HEK293 (cell line): ENCODE measurements around the gene INPP5F.

Experiments
- KLF1 ChIP-seq: fragments of 450-650 bp; formaldehyde crosslinking; IDR thresholded peaks from 2 replicates; pipeline ENCODE4 v1.5.1; 2016; ENCODE audit warnings: missing biosample characterization, missing genetic modification characterization
- KLF9 ChIP-seq: fragments of 450-650 bp; formaldehyde crosslinking; IDR thresholded peaks from 2 replicates; pipeline ENCODE4 v1.5.1; 2016; ENCODE audit warnings: missing biosample characterization, missing genetic modification characterization, low read depth
- PATZ1 ChIP-seq: fragments of 450-650 bp; formaldehyde crosslinking; IDR thresholded peaks from 2 replicates; pipeline ENCODE4 v1.5.1; 2016; ENCODE audit warnings: missing biosample characterization, missing genetic modification characterization
- ZBTB8A ChIP-seq: fragments of 450-650 bp; formaldehyde crosslinking; IDR thresholded peaks from 2 replicates; pipeline ENCODE4 v1.5.1; 2016; ENCODE audit warnings: missing biosample characterization, missing genetic modification characterization
- ZFHX2 ChIP-seq: fragments of 450-650 bp; formaldehyde crosslinking; conservative IDR thresholded peaks from 2 replicates; pipeline ENCODE4 v1.5.1; 2016; ENCODE audit warnings: missing biosample characterization, missing genetic modification characterization
- ZNF157 ChIP-seq: fragments of 450-650 bp; formaldehyde crosslinking; IDR thresholded peaks from 2 replicates; pipeline ENCODE4 v1.5.1; 2016; ENCODE audit warnings: missing biosample characterization, missing genetic modification characterization
- ZNF19 ChIP-seq: fragments of 450-650 bp; formaldehyde crosslinking; IDR thresholded peaks from 2 replicates; pipeline ENCODE4; 2016; ENCODE audit warnings: missing biosample characterization, missing genetic modification characterization, low read depth
- ZNF211 ChIP-seq: fragments of 450-650 bp; formaldehyde crosslinking; IDR thresholded peaks from 2 replicates; pipeline ENCODE4 v1.5.1; 2016; ENCODE audit warnings: low read depth, missing biosample characterization, missing genetic modification characterization
- ZNF239 ChIP-seq: fragments of 450-650 bp; formaldehyde crosslinking; IDR thresholded peaks from 2 replicates; pipeline ENCODE4 v1.5.1; 2016; ENCODE audit warnings: missing biosample characterization, missing genetic modification characterization
- ZNF341 ChIP-seq: fragments of 450-650 bp; formaldehyde crosslinking; IDR thresholded peaks from 2 replicates; pipeline ENCODE4; 2016; ENCODE audit warnings: low read depth, missing biosample characterization, missing genetic modification characterization
- ZNF433 ChIP-seq: fragments of 450-650 bp; formaldehyde crosslinking; IDR thresholded peaks from 2 replicates; pipeline ENCODE4 v1.5.1; 2016; ENCODE audit warnings: missing biosample characterization, missing genetic modification characterization, low read depth
- ZNF560 ChIP-seq: fragments of 450-650 bp; formaldehyde crosslinking; IDR thresholded peaks from 2 replicates; pipeline ENCODE4 v1.5.1; 2017; ENCODE audit warnings: missing biosample characterization, missing genetic modification characterization, borderline replicate concordance
- ZNF561 ChIP-seq: fragments of 450-650 bp; IDR thresholded peaks from 2 replicates; pipeline ENCODE4 v1.5.1; 2018; ENCODE audit warnings: missing biosample characterization, missing genetic modification characterization, borderline replicate concordance
- ZNF596 ChIP-seq: fragments of 450-650 bp; IDR thresholded peaks from 2 replicates; pipeline ENCODE4 v1.5.0; 2018; ENCODE audit warnings: missing biosample characterization, mild to moderate bottlenecking, missing genetic modification characterization, moderate library complexity
- ZNF624 ChIP-seq: fragments of 450-650 bp; formaldehyde crosslinking; IDR thresholded peaks from 2 replicates; pipeline ENCODE4 v1.5.1; 2017; ENCODE audit warnings: missing biosample characterization, missing genetic modification characterization
- ZNF76 ChIP-seq: fragments of 450-650 bp; formaldehyde crosslinking; IDR thresholded peaks from 2 replicates; pipeline ENCODE4; 2016; ENCODE audit warnings: low read depth, missing biosample characterization, missing genetic modification characterization, borderline replicate concordance
- ZNF792 ChIP-seq: fragments of 450-650 bp; formaldehyde crosslinking; IDR thresholded peaks from 2 replicates; pipeline ENCODE4 v1.5.1; 2016; ENCODE audit warnings: missing biosample characterization, missing genetic modification characterization
- ZNF843 ChIP-seq: fragments of 450-650 bp; formaldehyde crosslinking; IDR thresholded peaks from 2 replicates; pipeline ENCODE4 v1.5.1; 2016; ENCODE audit warnings: missing biosample characterization, missing genetic modification characterization
- ZSCAN30 ChIP-seq: fragments of 450-650 bp; IDR thresholded peaks from 2 replicates; pipeline ENCODE4 v1.5.1; 2018; ENCODE audit warnings: missing biosample characterization, mild to moderate bottlenecking, missing genetic modification characterization, moderate library complexity
- ZXDB ChIP-seq: fragments of 450-650 bp; formaldehyde crosslinking; IDR thresholded peaks from 2 replicates; pipeline ENCODE4 v1.5.1; 2016; ENCODE audit warnings: missing biosample characterization, missing genetic modification characterization
- TF ChIP-seq, protein P1 (sequence below): fragments of 450-650 bp; formaldehyde crosslinking; IDR thresholded peaks from 2 replicates; pipeline ENCODE4 v1.5.1; 2016; ENCODE audit warnings: missing biosample characterization, missing genetic modification characterization, borderline replicate concordance
- TF ChIP-seq, protein P2 (sequence below): fragments of 450-650 bp; formaldehyde crosslinking; IDR thresholded peaks from 2 replicates; pipeline ENCODE4 v1.5.1; 2016; ENCODE audit warnings: missing biosample characterization, missing genetic modification characterization
- TF ChIP-seq, protein P3 (sequence below): fragments of 450-650 bp; formaldehyde crosslinking; IDR thresholded peaks from 2 replicates; pipeline ENCODE4 v1.5.1; 2016; ENCODE audit warnings: missing biosample characterization, missing genetic modification characterization
- TF ChIP-seq, protein P4 (sequence below): fragments of 450-650 bp; formaldehyde crosslinking; IDR thresholded peaks from 2 replicates; pipeline ENCODE4 v1.5.1; 2016; ENCODE audit warnings: missing biosample characterization, missing genetic modification characterization

INPP5F gene

DNA sequence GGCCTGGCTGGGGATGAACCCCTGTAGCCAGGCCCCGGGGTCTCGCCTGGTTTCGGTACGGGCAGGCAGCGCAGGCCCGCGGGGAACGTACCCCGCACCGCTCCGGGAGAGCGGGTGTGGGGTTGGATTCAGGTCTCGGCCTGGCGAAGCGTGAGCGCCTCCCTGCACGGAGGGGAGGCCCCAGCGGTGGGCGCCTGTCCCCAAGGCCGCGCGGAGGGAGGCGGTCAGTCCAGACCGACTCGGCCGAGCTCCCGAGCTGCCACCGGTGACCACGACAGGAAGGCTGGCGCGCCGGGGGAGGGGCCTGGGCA is 378 bp upstream of the INPP5F start (continued):
- TF ChIP-seq, protein P1, sequence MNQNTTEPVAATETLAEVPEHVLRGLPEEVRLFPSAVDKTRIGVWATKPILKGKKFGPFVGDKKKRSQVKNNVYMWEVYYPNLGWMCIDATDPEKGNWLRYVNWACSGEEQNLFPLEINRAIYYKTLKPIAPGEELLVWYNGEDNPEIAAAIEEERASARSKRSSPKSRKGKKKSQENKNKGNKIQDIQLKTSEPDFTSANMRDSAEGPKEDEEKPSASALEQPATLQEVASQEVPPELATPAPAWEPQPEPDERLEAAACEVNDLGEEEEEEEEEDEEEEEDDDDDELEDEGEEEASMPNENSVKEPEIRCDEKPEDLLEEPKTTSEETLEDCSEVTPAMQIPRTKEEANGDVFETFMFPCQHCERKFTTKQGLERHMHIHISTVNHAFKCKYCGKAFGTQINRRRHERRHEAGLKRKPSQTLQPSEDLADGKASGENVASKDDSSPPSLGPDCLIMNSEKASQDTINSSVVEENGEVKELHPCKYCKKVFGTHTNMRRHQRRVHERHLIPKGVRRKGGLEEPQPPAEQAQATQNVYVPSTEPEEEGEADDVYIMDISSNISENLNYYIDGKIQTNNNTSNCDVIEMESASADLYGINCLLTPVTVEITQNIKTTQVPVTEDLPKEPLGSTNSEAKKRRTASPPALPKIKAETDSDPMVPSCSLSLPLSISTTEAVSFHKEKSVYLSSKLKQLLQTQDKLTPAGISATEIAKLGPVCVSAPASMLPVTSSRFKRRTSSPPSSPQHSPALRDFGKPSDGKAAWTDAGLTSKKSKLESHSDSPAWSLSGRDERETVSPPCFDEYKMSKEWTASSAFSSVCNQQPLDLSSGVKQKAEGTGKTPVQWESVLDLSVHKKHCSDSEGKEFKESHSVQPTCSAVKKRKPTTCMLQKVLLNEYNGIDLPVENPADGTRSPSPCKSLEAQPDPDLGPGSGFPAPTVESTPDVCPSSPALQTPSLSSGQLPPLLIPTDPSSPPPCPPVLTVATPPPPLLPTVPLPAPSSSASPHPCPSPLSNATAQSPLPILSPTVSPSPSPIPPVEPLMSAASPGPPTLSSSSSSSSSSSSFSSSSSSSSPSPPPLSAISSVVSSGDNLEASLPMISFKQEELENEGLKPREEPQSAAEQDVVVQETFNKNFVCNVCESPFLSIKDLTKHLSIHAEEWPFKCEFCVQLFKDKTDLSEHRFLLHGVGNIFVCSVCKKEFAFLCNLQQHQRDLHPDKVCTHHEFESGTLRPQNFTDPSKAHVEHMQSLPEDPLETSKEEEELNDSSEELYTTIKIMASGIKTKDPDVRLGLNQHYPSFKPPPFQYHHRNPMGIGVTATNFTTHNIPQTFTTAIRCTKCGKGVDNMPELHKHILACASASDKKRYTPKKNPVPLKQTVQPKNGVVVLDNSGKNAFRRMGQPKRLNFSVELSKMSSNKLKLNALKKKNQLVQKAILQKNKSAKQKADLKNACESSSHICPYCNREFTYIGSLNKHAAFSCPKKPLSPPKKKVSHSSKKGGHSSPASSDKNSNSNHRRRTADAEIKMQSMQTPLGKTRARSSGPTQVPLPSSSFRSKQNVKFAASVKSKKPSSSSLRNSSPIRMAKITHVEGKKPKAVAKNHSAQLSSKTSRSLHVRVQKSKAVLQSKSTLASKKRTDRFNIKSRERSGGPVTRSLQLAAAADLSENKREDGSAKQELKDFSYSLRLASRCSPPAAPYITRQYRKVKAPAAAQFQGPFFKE: no peak
- TF ChIP-seq ZNF561 (tag by site-specific recombination) (peak; percentile 17), ZFHX2 (tag by site-specific recombination) (peak; percentile 43), PATZ1 (tag by site-specific recombination) (no peak), ZNF560 (no peak), ZNF19 (tag by site-specific recombination) (no peak), ZNF157 (no peak), ZNF624 (no peak), ZNF76 (tag by site-specific recombination) (peak; percentile 39; the same call in 1 of the 2 replicates), KLF1 (no peak), ZXDB (tag by site-specific recombination) (peak; percentile 77; the same call in 1 of the 2 replicates), ZNF341 (tag by site-specific recombination) (peak; percentile 96), ZNF843 (tag by site-specific recombination) (0 out of 2 replicates have a peak, but pooled peaks have one; percentile 49), KLF9 (no peak), ZBTB8A (tag by site-specific recombination) (no peak), ZNF433 (tag by site-specific recombination) (no peak), ZNF596 (tag by site-specific recombination) (no peak), ZSCAN30 (peak; percentile 73; the same call in 1 of the 2 replicates), ZNF239 (tag by site-specific recombination) (no peak), ZNF792 (tag by site-specific recombination) (peak; percentile 85; the same call in 1 of the 2 replicates), ZNF211 (tag by site-specific recombination) (no peak)
- TF ChIP-seq, protein P2, sequence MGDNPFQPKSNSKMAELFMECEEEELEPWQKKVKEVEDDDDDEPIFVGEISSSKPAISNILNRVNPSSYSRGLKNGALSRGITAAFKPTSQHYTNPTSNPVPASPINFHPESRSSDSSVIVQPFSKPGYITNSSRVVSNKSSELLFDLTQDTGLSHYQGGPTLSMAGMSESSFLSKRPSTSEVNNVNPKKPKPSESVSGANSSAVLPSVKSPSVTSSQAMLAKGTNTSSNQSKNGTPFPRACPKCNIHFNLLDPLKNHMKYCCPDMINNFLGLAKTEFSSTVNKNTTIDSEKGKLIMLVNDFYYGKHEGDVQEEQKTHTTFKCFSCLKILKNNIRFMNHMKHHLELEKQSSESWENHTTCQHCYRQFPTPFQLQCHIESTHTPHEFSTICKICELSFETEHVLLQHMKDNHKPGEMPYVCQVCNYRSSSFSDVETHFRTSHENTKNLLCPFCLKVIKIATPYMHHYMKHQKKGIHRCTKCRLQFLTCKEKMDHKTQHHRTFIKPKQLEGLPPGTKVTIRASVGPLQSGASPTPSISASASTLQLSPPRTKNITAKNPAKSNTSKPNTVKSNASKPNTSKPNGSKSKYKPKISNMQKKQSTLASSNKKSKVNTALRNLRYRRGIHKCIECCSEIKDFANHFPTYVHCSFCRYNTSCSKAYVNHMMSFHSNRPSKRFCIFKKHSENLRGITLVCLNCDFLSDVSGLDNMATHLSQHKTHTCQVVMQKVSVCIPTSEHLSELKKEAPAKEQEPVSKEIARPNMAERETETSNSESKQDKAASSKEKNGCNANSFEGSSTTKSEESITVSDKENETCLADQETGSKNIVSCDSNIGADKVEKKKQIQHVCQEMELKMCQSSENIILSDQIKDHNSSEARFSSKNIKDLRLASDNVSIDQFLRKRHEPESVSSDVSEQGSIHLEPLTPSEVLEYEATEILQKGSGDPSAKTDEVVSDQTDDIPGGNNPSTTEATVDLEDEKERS (tag by site-specific recombination): 0 out of 2 replicates have a peak, but pooled peaks have one; percentile 14
- TF ChIP-seq, protein P3, sequence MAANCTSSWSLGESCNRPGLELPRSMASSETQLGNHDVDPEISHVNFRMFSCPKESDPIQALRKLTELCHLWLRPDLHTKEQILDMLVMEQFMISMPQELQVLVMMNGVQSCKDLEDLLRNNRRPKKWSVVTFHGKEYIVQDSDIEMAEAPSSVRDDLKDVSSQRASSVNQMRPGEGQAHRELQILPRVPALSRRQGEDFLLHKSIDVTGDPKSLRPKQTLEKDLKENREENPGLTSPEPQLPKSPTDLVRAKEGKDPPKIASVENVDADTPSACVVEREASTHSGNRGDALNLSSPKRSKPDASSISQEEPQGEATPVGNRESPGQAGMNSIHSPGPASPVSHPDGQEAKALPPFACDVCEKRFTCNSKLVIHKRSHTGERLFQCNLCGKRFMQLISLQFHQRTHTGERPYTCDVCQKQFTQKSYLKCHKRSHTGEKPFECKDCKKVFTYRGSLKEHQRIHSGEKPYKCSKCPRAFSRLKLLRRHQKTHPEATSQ (tag by site-specific recombination): 0 out of 2 replicates have a peak, but pooled peaks have one; percentile 46
- TF ChIP-seq, protein P4, sequence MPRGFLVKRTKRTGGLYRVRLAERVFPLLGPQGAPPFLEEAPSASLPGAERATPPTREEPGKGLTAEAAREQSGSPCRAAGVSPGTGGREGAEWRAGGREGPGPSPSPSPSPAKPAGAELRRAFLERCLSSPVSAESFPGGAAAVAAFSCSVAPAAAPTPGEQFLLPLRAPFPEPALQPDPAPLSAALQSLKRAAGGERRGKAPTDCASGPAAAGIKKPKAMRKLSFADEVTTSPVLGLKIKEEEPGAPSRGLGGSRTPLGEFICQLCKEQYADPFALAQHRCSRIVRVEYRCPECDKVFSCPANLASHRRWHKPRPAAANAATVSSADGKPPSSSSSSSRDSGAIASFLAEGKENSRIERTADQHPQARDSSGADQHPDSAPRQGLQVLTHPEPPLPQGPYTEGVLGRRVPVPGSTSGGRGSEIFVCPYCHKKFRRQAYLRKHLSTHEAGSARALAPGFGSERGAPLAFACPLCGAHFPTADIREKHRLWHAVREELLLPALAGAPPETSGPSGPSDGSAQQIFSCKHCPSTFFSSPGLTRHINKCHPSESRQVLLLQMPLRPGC (tag by site-specific recombination): 0 out of 2 replicates have a peak, but pooled peaks have one; percentile 58
